ENCODE results near the gene LHB.
"Not testable (repeated sequence)": the region's sequence is repeated elsewhere in the genome, so short reads cannot be mapped to it uniquely, and the experiment has no call there.

The LHB gene

DNA sequence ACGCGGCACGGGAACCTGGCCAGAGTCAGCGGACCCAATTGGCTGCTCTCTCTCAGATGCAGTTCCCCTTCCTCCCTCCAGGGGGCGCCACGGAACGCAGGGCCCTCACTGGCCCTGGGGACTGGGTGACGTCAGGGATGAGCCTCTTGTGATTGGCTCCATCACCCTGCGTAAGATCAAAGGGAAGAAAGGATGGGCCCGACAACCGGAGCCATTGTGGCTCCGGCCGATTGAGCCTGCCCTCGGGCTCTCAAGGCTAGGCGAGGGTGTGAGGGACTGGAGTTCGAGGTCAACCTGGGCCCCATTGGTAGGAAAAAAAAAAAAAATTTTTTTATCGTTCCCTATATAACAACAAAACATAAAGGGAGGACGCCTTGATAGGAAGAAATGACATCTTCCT, 19.9 kb upstream of the LHB start, which contains the start of gene CGB1:
Gene CGB1, minus strand, starts transcription at position 81 of the 400 bp plus-strand sequence. CDS start 184 bp downstream, outside the sequence.
- not testable (repeated sequence) for H3K36me3 ChIP-seq (ENCODE audit: control insufficient read depth in 1 of 2, insufficient read depth in 2 of 2, low read length in 2 of 2); H4K8ac ChIP-seq (ENCODE audit: low read depth, low read length); H3K14ac ChIP-seq (ENCODE audit: low read length); H4K12ac ChIP-seq (ENCODE audit: low read depth, low read length); H2BK5ac ChIP-seq (ENCODE audit: low read depth, low read length, poor library complexity); H2AFZ ChIP-seq (ENCODE audit: insufficient read depth, low read length, poor library complexity); H2BK12ac ChIP-seq (ENCODE audit: low read length); H3K79me2 ChIP-seq (ENCODE audit: control insufficient read depth, insufficient read depth, low read length, poor library complexity); H3K27me3 ChIP-seq (ENCODE audit: insufficient read depth, low read length); H3K79me1 ChIP-seq (ENCODE audit: low read length); H3K4me2 ChIP-seq (ENCODE audit: low read length); H3K27ac ChIP-seq (ENCODE audit: low read depth, low read length); H2AK5ac ChIP-seq (ENCODE audit: low read length); H3K9me3 ChIP-seq (ENCODE audit: insufficient read depth, low read depth, low read length); H3K4me3 ChIP-seq (ENCODE audit: low read depth, low read length); H3K23ac ChIP-seq (ENCODE audit: low read length); H3K4ac ChIP-seq (ENCODE audit: low read depth, low read length); H3K18ac ChIP-seq (ENCODE audit: low read length); H4K91ac ChIP-seq (ENCODE audit: low read depth, low read length); H2BK120ac ChIP-seq (ENCODE audit: insufficient read depth, low read length, poor library complexity); H3K9ac ChIP-seq (ENCODE audit: low read length); H3K4me1 ChIP-seq (ENCODE audit: control insufficient read depth in 1 of 2, insufficient read depth in 2 of 2, low read length in 2 of 2)
- peak in 1 of 2 donors; percentile 36 for DNase-seq
- WGBS (ENCODE audit: extremely low coverage, insufficient coverage, insufficient read length), result no CpG with 5 or more reads among the region's 18 CpGs

DNA sequence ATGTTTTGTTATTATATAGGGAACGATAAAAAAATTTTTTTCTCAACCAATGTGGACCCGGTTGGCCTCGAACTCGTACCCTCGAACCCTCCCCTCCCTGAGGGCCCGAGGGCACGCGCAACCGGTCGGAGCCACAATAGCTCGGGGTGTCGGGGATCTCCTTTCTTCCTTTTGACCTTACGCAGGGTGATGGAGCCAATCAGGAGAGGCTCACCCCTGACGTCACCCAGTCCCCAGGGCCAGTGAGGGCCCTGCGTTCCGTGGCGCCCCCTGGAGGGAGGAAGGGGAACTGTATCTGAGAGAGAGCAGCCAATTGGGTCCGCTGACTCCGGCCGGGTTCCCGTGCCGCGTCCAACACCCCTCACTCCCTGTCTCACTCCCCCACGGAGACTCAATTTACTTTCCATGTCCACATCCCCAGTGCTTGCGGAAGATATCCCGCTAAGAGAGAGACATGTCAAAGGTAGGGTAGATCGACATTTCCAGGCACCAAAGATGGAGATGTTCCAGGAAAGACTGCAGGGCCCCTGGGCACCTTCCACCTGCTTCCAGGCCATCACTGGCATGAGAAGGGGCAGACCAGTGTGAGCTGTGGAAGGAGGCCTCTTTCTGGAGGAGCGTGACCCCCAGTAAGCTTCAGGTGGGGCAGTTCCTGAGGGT, 14.9 kb upstream of the LHB start, which contains the start of gene CGB2:
Gene CGB2, plus strand, starts transcription at position 249 of the 660 bp plus-strand sequence. Its CDS starts 206 bp downstream, at position 455.
- H2BK120ac ChIP-seq (ENCODE audit: insufficient read depth, low read length, poor library complexity); H3K4me3 ChIP-seq (ENCODE audit: low read depth, low read length); H3K23ac ChIP-seq (ENCODE audit: low read length); H2BK5ac ChIP-seq (ENCODE audit: low read depth, low read length, poor library complexity); H2BK12ac ChIP-seq (ENCODE audit: low read length); H2AFZ ChIP-seq (ENCODE audit: insufficient read depth, low read length, poor library complexity); H4K8ac ChIP-seq (ENCODE audit: low read depth, low read length); H3K18ac ChIP-seq (ENCODE audit: low read length); H3K27me3 ChIP-seq (ENCODE audit: insufficient read depth, low read length); H3K4ac ChIP-seq (ENCODE audit: low read depth, low read length); H2AK5ac ChIP-seq (ENCODE audit: low read length); H3K14ac ChIP-seq (ENCODE audit: low read length); H3K27ac ChIP-seq (ENCODE audit: low read depth, low read length); H3K79me1 ChIP-seq (ENCODE audit: low read length); H4K91ac ChIP-seq (ENCODE audit: low read depth, low read length); H3K79me2 ChIP-seq (ENCODE audit: control insufficient read depth, insufficient read depth, low read length, poor library complexity); H3K4me2 ChIP-seq (ENCODE audit: low read length); H3K9me3 ChIP-seq (ENCODE audit: insufficient read depth, low read depth, low read length); H3K9ac ChIP-seq (ENCODE audit: low read length); H3K4me1 ChIP-seq (ENCODE audit: control insufficient read depth in 1 of 2, insufficient read depth in 2 of 2, low read length in 2 of 2); H3K36me3 ChIP-seq (ENCODE audit: control insufficient read depth in 1 of 2, insufficient read depth in 2 of 2, low read length in 2 of 2); DNase-seq; H4K12ac ChIP-seq (ENCODE audit: low read depth, low read length): not testable (repeated sequence)
- no CpG with 5 or more reads among the region's 28 CpGs for WGBS (ENCODE audit: extremely low coverage, insufficient coverage, insufficient read length)

DNA sequence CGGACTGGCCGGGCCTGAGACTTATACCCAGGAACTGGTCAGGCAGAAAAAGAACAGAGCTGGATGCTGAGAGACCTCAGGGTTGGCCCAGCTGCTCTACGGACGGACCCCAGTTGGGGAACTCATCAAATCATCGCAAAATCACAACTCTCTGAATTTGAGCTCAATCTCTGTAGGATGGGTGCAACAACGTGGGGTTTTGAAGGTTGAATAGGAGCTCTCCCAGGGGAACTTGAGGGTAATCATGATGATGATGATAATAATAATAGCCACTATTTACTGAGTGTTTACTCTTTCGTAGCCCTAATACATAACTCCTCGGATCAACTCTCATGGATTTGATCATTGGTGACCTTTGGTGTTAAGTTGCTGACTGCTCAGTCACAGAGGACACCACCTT, 13.4 kb upstream of the LHB start:
- not testable (repeated sequence) for H4K91ac ChIP-seq (ENCODE audit: low read depth, low read length); H3K14ac ChIP-seq (ENCODE audit: low read length)
- WGBS (ENCODE audit: extremely low coverage, insufficient coverage, insufficient read length), result no CpG with 5 or more reads among the region's 8 CpGs

GRCh38 chr19:49029749-49030148, 12.9 kb upstream of the LHB start:
- H3K18ac ChIP-seq (ENCODE audit: low read length); H3K4me1 ChIP-seq (ENCODE audit: control insufficient read depth in 1 of 2, insufficient read depth in 2 of 2, low read length in 2 of 2); H3K23ac ChIP-seq (ENCODE audit: low read length); H2AFZ ChIP-seq (ENCODE audit: insufficient read depth, low read length, poor library complexity); H3K36me3 ChIP-seq (ENCODE audit: control insufficient read depth in 1 of 2, insufficient read depth in 2 of 2, low read length in 2 of 2); H2AK5ac ChIP-seq (ENCODE audit: low read length); H3K9me3 ChIP-seq (ENCODE audit: insufficient read depth, low read depth, low read length); H4K12ac ChIP-seq (ENCODE audit: low read depth, low read length); H3K79me2 ChIP-seq (ENCODE audit: control insufficient read depth, insufficient read depth, low read length, poor library complexity); H4K91ac ChIP-seq (ENCODE audit: low read depth, low read length); H3K4me2 ChIP-seq (ENCODE audit: low read length); H3K9ac ChIP-seq (ENCODE audit: low read length); H3K4me3 ChIP-seq (ENCODE audit: low read depth, low read length); H3K14ac ChIP-seq (ENCODE audit: low read length); H3K79me1 ChIP-seq (ENCODE audit: low read length); H3K27ac ChIP-seq (ENCODE audit: low read depth, low read length); H2BK120ac ChIP-seq (ENCODE audit: insufficient read depth, low read length, poor library complexity); H3K4ac ChIP-seq (ENCODE audit: low read depth, low read length); H4K8ac ChIP-seq (ENCODE audit: low read depth, low read length); DNase-seq; H2BK12ac ChIP-seq (ENCODE audit: low read length); H3K27me3 ChIP-seq (ENCODE audit: insufficient read depth, low read length); H2BK5ac ChIP-seq (ENCODE audit: low read depth, low read length, poor library complexity): not testable (repeated sequence)
- no CpG with 5 or more reads among the region's 14 CpGs for WGBS (ENCODE audit: extremely low coverage, insufficient coverage, insufficient read length)

More for the DNA sequence above, 13.4 kb upstream of the LHB start:
- not testable (repeated sequence) for H4K8ac ChIP-seq (ENCODE audit: low read depth, low read length); H2BK12ac ChIP-seq (ENCODE audit: low read length); H3K4me3 ChIP-seq (ENCODE audit: low read depth, low read length); H2AK5ac ChIP-seq (ENCODE audit: low read length); H3K9me3 ChIP-seq (ENCODE audit: insufficient read depth, low read depth, low read length); H3K4me1 ChIP-seq (ENCODE audit: control insufficient read depth in 1 of 2, insufficient read depth in 2 of 2, low read length in 2 of 2); DNase-seq; H3K4me2 ChIP-seq (ENCODE audit: low read length); H4K12ac ChIP-seq (ENCODE audit: low read depth, low read length); H3K27me3 ChIP-seq (ENCODE audit: insufficient read depth, low read length); H3K27ac ChIP-seq (ENCODE audit: low read depth, low read length); H3K9ac ChIP-seq (ENCODE audit: low read length); H2AFZ ChIP-seq (ENCODE audit: insufficient read depth, low read length, poor library complexity); H2BK120ac ChIP-seq (ENCODE audit: insufficient read depth, low read length, poor library complexity); H3K36me3 ChIP-seq (ENCODE audit: control insufficient read depth in 1 of 2, insufficient read depth in 2 of 2, low read length in 2 of 2); H3K79me1 ChIP-seq (ENCODE audit: low read length); H3K23ac ChIP-seq (ENCODE audit: low read length); H3K4ac ChIP-seq (ENCODE audit: low read depth, low read length); H2BK5ac ChIP-seq (ENCODE audit: low read depth, low read length, poor library complexity); H3K79me2 ChIP-seq (ENCODE audit: control insufficient read depth, insufficient read depth, low read length, poor library complexity); H3K18ac ChIP-seq (ENCODE audit: low read length)

Data from trophoblast cell (in vitro differentiated cells and primary cell).